SU-DHL-6 (cell line): ENCODE data around the gene ROR1.

ENCODE experiments used
- CTCF ChIP-seq: fragments of 200-600 bp; sonication (generic); IDR thresholded peaks from one replicate; pipeline ENCODE4 v1.5.1; 2017; ENCODE audit warnings: antibody characterized with exemption, mild to moderate bottlenecking, low read length, moderate library complexity; ENCODE audit not compliant: insufficient read depth, poor library complexity, severe bottlenecking
- EZH2phosphoT487 ChIP-seq: fragments of 200-600 bp; sonication (generic), shearing (Covaris generic); conservative IDR thresholded peaks from 2 replicates; pipeline ENCODE4 v1.6.1; 2018; ENCODE audit warnings: mild to moderate bottlenecking, antibody characterized with exemption, low read length, moderate library complexity, mixed read lengths

GRCh38 chr1:63984257-63984929 lies 210.6 kb downstream of the ROR1 start:
- TF ChIP-seq EZH2phosphoT487 (no peak), CTCF (no peak)
